Activated T-cell treated with anti-CD3 and anti-CD28 coated beads for 24 hours (primary cell): ENCODE measurements around the gene B3GLCT.
"Not testable (repeated sequence)": the region's sequence is repeated elsewhere in the genome, so short reads cannot be mapped to it uniquely, and the experiment has no call there.

Experiments used
- DNase-seq: peaks from one replicate; pipeline ENCODE4 v3.0.0-alpha.2; 2020; ENCODE audit warnings: low read depth

Gene B3GLCT

DNA sequence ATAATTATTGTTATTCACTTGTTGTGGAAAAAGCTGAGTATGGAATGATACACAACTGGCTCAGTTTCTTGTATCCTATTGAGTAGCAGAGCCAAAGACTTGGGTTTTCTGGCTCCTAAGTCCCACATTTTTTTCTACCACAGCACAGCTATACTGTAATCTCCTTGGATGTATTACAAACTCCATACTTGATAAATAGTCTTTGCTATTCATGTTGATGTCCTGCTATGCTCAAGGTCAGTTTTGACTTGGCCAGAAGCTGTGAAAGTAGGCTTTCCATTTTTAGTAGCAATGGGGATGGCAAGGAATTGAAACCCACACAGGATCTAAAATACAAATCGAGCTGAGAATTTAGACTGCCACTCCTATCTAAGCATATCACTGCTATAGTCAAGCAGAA lies 79.1 kb downstream of the B3GLCT start:
- no peak for DNase-seq

DNA sequence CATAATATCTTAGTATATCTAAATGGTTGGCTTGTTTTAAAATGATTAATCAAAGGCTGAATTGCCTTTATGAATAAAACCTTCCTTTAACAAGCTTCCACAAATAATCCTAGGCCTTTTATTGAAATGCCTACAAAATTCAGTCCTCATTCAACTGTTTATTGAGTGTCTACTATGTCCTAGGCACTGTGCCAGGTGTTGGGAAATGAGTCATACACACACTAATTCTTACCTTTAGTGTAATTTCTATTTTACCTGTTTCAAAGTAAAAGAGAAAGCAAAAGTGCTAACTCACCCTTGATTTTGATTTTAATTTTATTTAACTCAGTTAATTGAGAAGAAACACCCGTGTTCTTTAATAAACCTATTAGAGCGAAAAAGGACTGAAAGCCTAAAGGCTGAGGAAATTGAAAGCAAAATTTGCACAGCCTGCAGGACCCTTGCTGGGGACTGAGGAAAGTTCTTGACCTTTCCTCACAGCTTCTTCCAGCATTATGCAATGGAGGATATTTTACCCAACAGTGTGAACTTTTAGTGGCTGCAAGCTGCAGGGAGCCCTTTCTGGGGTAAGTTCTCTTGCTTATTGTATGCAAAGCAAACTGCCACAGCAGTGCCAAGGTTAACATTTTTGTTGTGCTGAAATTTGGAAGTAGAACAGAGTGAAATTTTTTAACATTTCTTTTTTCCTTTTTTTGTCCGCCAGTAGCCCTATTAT lies 83.1 kb downstream of the B3GLCT start:
- no peak for DNase-seq

GRCh38 chr13:31286930-31287329 lies 87.2 kb downstream of the B3GLCT start:
- DNase-seq = no peak

GRCh38 chr13:31301119-31301518 lies 101.3 kb downstream of the B3GLCT start:
- no peak for DNase-seq

DNA sequence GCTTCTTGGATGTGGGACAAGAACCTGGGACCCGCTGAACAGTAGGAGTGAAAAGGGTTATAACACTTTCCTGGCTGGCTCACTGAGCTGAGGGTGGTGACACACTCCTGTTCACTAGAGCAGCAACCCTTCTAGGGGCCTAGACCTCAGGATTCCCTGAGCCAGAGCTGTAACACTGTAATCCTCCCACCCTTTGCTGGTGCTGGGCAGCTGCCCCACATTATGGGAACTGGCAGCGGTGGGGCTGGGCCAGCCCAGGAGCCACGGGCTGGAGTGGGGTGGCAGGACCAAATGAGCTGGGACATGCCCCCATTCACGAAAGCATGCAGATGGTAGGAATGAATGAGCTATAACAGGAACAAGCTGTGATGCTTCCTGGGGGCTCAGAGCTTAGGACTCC lies 110.6 kb downstream of the B3GLCT start:
- DNase-seq = no peak

DNA sequence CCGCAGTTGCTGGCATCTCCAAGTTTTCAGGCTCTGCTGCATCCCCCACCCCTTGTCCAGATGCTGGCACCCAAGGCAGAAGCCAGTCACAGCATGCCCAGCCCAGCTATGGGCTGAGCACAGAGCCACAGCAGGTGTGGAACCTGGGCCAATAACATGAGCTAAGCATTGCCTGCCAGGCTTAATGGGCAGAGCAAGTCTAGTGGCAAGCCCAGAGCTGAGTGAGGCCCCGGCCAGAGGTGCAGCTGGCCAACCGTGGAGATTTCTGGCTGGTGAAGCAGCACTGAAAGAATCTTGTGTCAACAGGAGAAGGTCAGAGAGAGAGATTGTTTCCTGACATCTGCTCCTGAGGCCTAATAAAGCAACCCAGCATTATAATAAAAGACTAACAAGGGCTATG lies 111.0 kb downstream of the B3GLCT start:
- DNase-seq = no peak

- DNase-seq = no peak
Measured at GRCh38 chr13:31311921-31312320, 112.1 kb downstream of the B3GLCT start.

DNA sequence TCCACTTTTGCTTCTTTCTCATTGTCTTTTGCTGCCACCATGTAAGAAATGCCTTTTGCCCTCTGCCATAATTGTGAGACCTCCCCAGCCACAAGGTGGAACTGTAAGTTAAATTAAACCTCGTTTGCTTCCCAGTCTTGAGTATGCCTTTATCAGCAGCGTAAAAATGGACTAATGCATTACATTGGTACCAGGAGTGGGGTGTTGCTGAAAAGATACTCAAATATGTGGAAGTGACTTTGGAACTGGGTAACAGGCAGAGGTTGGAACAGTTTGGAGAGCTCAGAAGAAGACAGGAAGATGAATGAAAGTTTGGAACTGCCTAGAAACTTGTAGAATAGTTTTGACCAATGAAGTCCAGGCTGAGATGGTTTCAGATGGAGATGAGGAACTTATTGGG lies 115.2 kb downstream of the B3GLCT start:
- DNase-seq = no peak

DNA sequence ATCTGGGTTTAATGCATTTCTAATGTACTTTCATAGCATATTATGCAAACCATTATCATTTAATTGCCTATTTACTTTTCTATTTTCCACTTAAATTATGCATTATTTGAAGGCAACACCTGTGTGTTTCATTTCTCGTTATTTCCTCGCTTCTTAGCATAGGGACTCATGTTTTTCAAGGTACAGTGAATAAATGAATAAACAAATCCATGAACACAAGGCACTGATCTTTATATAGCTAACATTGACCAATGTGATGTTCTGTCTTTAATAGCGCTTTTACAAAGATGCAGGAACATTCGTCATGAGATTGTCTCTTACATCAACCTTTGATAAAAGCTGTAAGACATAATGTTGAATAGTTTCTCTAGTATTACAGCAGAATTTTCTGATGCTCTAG lies 121.2 kb downstream of the B3GLCT start:
- DNase-seq = no peak

- DNase-seq = no peak
Measured at GRCh38 chr13:31321457-31321856, 121.7 kb downstream of the B3GLCT start.

DNA sequence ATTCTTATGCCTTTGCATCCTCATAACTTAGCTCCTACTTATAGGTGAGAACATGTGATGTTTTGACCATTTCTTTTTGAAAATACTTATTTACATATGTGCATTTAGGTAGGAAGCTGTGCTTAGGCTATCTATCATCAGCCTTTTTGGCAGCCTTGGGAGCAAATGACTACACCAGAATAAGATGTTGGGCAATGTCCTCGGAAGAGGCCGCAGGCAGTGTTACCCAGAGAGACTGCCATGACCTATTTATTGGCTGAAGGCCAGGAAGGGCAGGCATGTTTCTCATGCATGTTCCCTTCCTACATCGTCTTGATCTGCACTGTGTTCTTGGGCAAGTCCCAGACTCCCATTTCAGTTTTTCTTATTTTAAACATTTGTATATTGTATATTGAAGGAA lies 122.3 kb downstream of the B3GLCT start:
- DNase-seq = no peak

GRCh38 chr13:31322702-31323405 lies 123.1 kb downstream of the B3GLCT start:
- no peak for DNase-seq

DNA sequence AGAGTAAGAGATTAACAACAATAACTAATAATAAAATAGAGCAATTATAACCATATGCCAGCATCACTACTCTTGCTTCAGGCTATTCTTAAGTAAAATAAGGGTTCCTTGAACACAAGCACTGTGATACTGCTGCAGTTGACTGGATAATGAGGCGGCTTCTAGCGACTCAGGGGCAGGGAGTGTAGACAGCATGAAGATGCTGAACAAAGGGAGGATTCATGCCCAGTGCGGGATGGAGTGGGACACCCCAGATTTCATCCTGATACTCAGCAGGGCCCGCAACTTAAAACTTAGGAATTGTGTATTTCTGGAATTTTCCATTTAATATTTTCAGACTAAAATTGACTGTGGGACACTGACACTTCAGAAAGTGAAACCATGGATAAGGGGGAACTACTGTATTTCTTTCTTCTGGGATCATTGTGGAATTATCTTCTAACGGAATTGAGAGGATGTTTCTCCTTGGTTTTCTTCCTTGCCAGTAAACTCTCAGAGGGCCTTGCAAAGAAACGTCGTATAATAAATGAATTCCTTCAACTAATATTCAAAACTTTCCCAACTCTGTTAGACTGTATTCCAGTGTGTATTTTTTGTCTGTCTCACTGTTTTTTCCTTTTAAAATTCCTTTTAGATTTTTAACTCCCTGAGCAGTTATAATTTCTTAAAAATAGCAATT lies 127.5 kb downstream of the B3GLCT start:
- no peak for DNase-seq

DNA sequence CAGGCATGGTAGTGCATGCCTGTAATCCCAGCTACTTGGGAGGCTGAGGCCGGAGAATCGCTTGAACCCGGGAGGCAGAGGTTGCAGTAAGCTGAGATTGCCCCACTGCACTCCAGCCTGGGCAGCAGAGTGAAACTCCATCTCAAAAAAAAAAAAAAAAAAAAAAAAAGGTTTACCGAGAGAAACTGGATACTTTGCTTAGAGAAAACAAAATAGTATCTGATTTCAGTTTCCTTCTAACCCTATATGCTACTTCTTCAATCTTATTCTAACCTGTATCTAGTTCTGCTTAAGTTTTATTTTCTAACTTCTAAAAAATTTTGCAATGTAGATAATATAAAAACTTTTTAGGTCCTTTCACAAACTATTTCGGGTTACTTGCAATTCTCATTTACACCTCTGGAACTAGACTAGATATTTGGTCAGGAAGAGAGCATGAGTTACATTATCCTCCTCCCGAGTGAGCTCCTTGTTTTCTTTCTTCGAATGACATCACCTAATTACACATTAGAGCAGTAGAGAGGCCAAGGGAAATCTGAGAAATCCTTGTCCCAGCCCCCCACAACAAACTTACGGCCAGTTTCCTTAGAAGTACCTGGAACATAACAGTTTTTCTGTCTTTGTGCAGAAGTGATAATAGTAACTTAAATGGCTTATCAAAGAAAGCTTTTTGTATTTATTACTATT lies 128.9 kb downstream of the B3GLCT start:
- no peak for DNase-seq

DNA sequence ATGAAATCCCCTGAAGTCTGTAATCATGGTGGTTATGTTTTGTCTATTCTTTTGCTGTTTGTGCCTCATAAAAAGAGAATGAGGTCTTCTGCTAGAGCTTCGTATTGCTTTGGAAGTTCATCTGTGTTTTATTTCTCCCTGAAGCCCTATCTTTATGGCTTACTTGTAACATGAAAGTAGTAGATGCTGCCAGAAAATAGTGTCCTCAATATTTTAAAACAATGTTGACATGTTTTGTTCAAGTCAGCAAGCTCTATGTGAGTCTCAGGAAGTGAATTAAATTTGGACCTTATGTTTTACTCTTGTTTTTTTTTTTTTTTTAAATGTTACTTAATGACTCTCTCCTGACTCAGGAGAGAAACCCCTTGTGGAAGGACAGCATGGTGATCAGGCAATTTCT lies 130.5 kb downstream of the B3GLCT start:
- DNase-seq = no peak

DNA sequence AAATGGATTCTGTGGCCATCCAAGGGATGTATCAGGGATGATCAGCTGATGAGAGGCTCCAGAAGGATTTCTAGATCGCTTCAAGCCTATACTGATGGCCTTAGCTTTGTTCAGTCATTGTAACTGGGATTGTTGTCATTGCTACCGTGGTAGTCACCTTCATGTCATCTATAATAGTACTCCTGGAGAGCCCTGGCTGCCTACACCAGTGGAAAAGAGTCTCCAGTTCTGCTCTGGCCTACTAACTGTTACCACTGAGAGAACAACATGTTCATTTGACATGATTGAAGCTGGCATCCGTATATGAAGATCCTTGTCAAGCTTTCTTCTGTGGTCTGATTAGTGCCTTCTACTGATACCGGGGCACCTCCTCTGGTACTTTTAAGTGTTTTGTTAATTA lies 131.3 kb downstream of the B3GLCT start:
- no peak for DNase-seq

DNA sequence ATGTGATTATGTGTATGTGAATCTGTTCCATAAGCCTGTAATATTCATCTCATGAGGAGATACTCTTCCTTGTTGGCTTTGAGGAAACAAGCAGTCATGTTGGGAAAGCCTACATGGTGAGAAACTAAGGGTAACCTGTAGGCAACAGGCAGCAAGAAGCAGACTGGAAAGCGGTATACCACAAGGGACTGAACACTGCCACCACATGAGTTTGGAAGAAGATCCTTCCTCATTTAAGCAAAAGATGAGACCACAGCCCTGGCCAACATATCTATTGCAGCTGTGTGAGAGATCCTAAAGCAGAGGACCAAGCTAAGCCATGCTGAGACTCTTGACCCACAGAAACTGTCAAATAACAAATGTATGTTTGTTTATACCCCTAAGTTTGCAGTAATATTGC lies 134.8 kb downstream of the B3GLCT start:
- no peak for DNase-seq

DNA sequence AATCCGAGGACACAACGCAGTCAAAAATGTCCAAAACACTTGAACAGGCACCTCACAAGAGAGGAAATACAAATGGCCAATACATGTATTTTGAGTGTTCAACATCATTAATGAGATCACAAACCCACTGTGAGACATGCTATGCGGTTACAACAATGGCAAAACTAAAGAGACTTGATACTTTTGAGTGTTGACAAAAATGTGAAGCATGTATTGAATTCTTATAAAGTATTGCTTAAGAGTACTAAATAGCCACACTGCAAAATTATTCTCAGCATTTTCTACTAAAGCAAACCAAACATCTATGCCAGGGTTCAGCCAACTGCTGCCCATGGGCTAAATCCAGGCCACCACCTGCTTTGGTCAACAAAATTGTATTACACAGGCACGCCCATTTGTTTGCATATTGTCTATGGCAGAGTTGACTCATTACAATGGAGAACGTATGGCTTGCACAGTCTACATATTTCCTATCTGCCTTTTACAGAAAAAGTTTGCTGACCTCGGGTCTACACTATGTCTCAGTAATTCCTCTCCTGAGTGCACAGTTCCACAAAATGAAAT lies 135.3 kb downstream of the B3GLCT start:
- no peak for DNase-seq

DNA sequence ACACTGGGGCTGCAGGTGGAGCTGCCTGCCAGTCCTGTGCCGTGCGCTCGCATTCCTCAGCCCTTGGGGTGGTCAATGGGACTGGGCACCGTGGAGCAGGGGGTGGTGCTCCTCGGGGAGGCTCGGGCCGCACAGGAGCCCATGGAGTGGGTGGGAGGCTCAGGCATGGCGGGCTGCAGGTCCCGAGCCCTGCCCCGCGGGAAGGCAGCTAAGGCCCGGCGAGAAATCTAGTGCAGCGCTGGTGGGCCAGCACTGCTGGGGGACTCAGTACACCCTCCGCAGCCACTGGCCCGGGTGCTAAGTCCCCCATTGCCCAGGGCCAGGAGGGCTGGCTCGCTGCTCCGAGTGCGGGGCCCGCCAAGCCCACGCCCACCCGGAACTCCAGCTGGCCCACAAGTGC lies 139.8 kb downstream of the B3GLCT start:
- not testable (repeated sequence) for DNase-seq

DNA sequence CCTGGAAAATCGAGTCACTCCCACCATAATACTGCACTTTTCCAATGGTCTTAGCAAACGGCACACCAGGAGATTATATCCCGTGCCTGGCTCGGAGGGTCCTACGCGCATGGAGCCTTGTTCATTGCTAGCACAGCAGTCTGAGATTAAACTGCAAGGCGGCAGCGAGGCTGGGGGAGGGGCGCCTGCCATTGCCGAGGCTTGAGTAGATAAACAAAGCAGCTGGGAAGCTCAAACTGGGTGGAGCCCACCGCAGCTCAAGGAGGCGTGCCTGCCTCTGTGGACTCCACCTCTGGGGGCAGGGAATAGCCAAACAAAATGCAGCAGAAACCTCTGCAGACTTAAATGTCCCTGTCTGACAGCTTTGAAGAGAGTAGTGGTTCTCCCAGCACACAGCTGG lies 141.1 kb downstream of the B3GLCT start:
- not testable (repeated sequence) for DNase-seq

- no peak for DNase-seq
Measured at GRCh38 chr13:31346891-31347290, 147.1 kb downstream of the B3GLCT start.

- DNase-seq = no peak
Measured at GRCh38 chr13:31349156-31349555, 149.4 kb downstream of the B3GLCT start.
